HEK293 (cell line): ENCODE data around the gene OR4D11.

Experiments used
- CTCF ChIA-PET: fragments of 350-600 bp; formaldehyde crosslinking; extraction: SDS; loops from one replicate; lab custom pipeline; 2021; ENCODE audit warnings: antibody characterized with exemption; lab: Yijun Ruan, JAX
- POLR2A ChIA-PET: fragments of 300-600 bp; formaldehyde crosslinking; extraction: SDS; loops from one replicate; lab custom pipeline; 2020; ENCODE audit warnings: antibody characterized with exemption, inconsistent platforms; lab: Yijun Ruan, JAX
- H3K27ac ChIP-seq: fragments of 200-500 bp; sonication (Bioruptor generic); 2 replicates; pipeline ENCODE4 v1.5.1; 2014; ENCODE audit warnings: low read depth, low read length, control low read depth, inconsistent platforms; ENCODE audit errors: extremely low read depth
- H3K36me3 ChIP-seq, 2 experiments: fragments of 200-500 bp in 1 of 2; sonication (Bioruptor generic) in 1 of 2; 1 replicate in 1 of 2; 2 replicates in 1 of 2; pipeline ENCODE4 v1.5.1; 2014 to 2017; ENCODE audit warnings: inconsistent platforms in 2 of 2, low read length in 2 of 2; ENCODE audit not compliant: control insufficient read depth in 2 of 2, insufficient read depth in 1 of 2
- H3K4me1 ChIP-seq: fragments of 200-500 bp; sonication (Bioruptor generic); 2 replicates; pipeline ENCODE4 v1.5.1; 2014; ENCODE audit warnings: mild to moderate bottlenecking, low read length, inconsistent platforms; ENCODE audit not compliant: control insufficient read depth, insufficient read depth
- H3K4me3 ChIP-seq: 2 replicates; pipeline ENCODE4 v1.5.1; 2011; ENCODE audit warnings: low read depth, mild to moderate bottlenecking, control low read depth, low read length, moderate library complexity
- H3K9me3 ChIP-seq: fragments of 200-500 bp; sonication (Bioruptor generic); 2 replicates; pipeline ENCODE4 v1.5.1; 2014; ENCODE audit warnings: low read depth, low read length, inconsistent platforms; ENCODE audit not compliant: control insufficient read depth, insufficient read depth
- BCL11A ChIP-seq: fragments of 450-650 bp; formaldehyde crosslinking; IDR thresholded peaks from 2 replicates; pipeline ENCODE4 v1.5.1; 2016; ENCODE audit warnings: low read depth, missing biosample characterization, missing genetic modification characterization
- GLIS1 ChIP-seq: fragments of 450-650 bp; formaldehyde crosslinking; IDR thresholded peaks from 2 replicates; pipeline ENCODE4 v1.5.1; 2016; ENCODE audit warnings: missing biosample characterization, missing genetic modification characterization
- HOXD13 ChIP-seq: sonication (generic); formaldehyde crosslinking; IDR thresholded peaks from 2 replicates; pipeline ENCODE4 v1.8.0; 2022; ENCODE audit warnings: missing genetic modification reagents, borderline replicate concordance
- PRDM4 ChIP-seq: fragments of 450-650 bp; formaldehyde crosslinking; IDR thresholded peaks from 2 replicates; pipeline ENCODE4 v1.5.1; 2017; ENCODE audit warnings: missing biosample characterization, missing genetic modification characterization
- SCRT1 ChIP-seq: fragments of 450-650 bp; formaldehyde crosslinking; IDR thresholded peaks from 2 replicates; pipeline ENCODE4 v1.5.1; 2016; ENCODE audit warnings: missing biosample characterization, missing genetic modification characterization, borderline replicate concordance
- ZBTB10 ChIP-seq: fragments of 450-650 bp; formaldehyde crosslinking; IDR thresholded peaks from 2 replicates; pipeline ENCODE4 v1.5.1; 2016; ENCODE audit warnings: missing biosample characterization, missing genetic modification characterization
- ZBTB48 ChIP-seq: fragments of 450-650 bp; formaldehyde crosslinking; IDR thresholded peaks from 2 replicates; pipeline ENCODE4 v1.5.1; 2016; ENCODE audit warnings: missing biosample characterization, missing genetic modification characterization
- ZEB2 ChIP-seq: fragments of 450-650 bp; formaldehyde crosslinking; IDR thresholded peaks from 2 replicates; pipeline ENCODE4 v1.5.1; 2016; ENCODE audit warnings: missing biosample characterization, missing genetic modification characterization
- ZFP3 ChIP-seq: fragments of 450-650 bp; formaldehyde crosslinking; IDR thresholded peaks from 2 replicates; pipeline ENCODE4 v1.5.1; 2016; ENCODE audit warnings: low read depth, missing biosample characterization, missing genetic modification characterization
- ZFP41 ChIP-seq: fragments of 450-650 bp; formaldehyde crosslinking; IDR thresholded peaks from 2 replicates; pipeline ENCODE4 v1.5.1; 2016; ENCODE audit warnings: missing biosample characterization, missing genetic modification characterization, borderline replicate concordance
- ZNF280C ChIP-seq: fragments of 450-650 bp; formaldehyde crosslinking; IDR thresholded peaks from 2 replicates; pipeline ENCODE4 v1.5.1; 2016; ENCODE audit warnings: missing biosample characterization, missing genetic modification characterization
- ZNF433 ChIP-seq: fragments of 450-650 bp; formaldehyde crosslinking; IDR thresholded peaks from 2 replicates; pipeline ENCODE4 v1.5.1; 2016; ENCODE audit warnings: missing biosample characterization, missing genetic modification characterization, low read depth
- ZNF521 ChIP-seq: fragments of 450-650 bp; formaldehyde crosslinking; IDR thresholded peaks from 2 replicates; pipeline ENCODE4 v1.5.1; 2017; ENCODE audit warnings: missing biosample characterization, mild to moderate bottlenecking, missing genetic modification characterization
- ZNF830 ChIP-seq: fragments of 450-650 bp; IDR thresholded peaks from 2 replicates; pipeline ENCODE4 v1.5.0; 2018; ENCODE audit warnings: missing biosample characterization, missing genetic modification characterization, low read depth, mild to moderate bottlenecking, moderate library complexity
- TF ChIP-seq, protein P1 (sequence below): fragments of 450-650 bp; formaldehyde crosslinking; IDR thresholded peaks from 2 replicates; pipeline ENCODE4 v1.5.1; 2016; ENCODE audit warnings: missing biosample characterization, missing genetic modification characterization
- TF ChIP-seq, protein P2 (sequence below): fragments of 450-650 bp; formaldehyde crosslinking; IDR thresholded peaks from 2 replicates; pipeline ENCODE4 v1.5.1; 2016; ENCODE audit warnings: missing biosample characterization, missing genetic modification characterization, borderline replicate concordance

OR4D11 gene

GRCh38 chr11:59532620-59533019 is 29.2 kb downstream of the OR4D11 start:
- Histone ChIP-seq H3K36me3 (no peaks in the 10 kb centered on the region), H3K9me3 (no peaks in the 10 kb centered on the region), H3K27ac (no peak overlapping the region), H3K4me1 (no peaks in the 10 kb centered on the region), H3K4me3 (no peak overlapping the region)
- ChIA-PET CTCF (no interaction called here), POLR2A (interaction anchor here (0.5 to 0.6 kb wide), 2 partner anchors 10 to 144 kb away, joined by 3 to 4 read pairs; no protein-coding TSS in a partner anchor)
- TF ChIP-seq, protein P1, sequence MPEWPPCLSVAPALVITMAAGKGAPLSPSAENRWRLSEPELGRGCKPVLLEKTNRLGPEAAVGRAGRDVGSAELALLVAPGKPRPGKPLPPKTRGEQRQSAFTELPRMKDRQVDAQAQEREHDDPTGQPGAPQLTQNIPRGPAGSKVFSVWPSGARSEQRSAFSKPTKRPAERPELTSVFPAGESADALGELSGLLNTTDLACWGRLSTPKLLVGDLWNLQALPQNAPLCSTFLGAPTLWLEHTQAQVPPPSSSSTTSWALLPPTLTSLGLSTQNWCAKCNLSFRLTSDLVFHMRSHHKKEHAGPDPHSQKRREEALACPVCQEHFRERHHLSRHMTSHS (tag by site-specific recombination), result no peak
- TF ChIP-seq ZNF433 (no peak), ZBTB10 (tag by site-specific recombination) (no peak), ZNF521 (tag by site-specific recombination) (no peak), PRDM4 (tag by site-specific recombination) (no peak), ZFP41 (tag by site-specific recombination) (no peak), GLIS1 (no peak), ZEB2 (tag by site-specific recombination) (no peak), ZBTB48 (tag by site-specific recombination) (no peak), BCL11A (no peak), ZNF830 (no peak), ZNF280C (tag by site-specific recombination) (no peak), SCRT1 (tag by site-specific recombination) (no peak), ZFP3 (tag by site-specific recombination) (no peak), HOXD13 (no peak)
- TF ChIP-seq, protein P2, sequence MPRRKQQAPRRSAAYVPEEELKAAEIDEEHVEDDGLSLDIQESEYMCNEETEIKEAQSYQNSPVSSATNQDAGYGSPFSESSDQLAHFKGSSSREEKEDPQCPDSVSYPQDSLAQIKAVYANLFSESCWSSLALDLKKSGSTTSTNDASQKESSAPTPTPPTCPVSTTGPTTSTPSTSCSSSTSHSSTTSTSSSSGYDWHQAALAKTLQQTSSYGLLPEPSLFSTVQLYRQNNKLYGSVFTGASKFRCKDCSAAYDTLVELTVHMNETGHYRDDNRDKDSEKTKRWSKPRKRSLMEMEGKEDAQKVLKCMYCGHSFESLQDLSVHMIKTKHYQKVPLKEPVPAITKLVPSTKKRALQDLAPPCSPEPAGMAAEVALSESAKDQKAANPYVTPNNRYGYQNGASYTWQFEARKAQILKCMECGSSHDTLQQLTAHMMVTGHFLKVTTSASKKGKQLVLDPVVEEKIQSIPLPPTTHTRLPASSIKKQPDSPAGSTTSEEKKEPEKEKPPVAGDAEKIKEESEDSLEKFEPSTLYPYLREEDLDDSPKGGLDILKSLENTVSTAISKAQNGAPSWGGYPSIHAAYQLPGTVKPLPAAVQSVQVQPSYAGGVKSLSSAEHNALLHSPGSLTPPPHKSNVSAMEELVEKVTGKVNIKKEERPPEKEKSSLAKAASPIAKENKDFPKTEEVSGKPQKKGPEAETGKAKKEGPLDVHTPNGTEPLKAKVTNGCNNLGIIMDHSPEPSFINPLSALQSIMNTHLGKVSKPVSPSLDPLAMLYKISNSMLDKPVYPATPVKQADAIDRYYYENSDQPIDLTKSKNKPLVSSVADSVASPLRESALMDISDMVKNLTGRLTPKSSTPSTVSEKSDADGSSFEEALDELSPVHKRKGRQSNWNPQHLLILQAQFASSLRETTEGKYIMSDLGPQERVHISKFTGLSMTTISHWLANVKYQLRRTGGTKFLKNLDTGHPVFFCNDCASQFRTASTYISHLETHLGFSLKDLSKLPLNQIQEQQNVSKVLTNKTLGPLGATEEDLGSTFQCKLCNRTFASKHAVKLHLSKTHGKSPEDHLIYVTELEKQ (tag by site-specific recombination), result no peak
